ENCODE results near the gene TENT4A.

DNA sequence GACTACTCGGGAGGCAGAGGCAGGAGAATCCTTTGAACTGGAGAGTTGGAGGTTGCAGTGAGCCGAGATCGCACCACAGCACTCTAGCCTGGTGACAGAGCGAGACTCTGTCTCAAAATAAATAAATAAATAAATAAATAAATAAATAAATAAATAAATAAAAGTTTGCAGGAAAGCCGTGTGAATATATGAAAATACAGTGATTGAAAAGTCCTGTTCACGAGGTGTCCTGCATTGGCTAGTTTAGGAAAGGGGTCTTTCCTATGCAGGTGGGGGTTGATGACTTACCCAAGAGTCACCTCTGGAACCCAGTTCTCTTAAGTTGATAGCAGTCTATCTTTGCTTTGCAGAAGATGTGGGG is 7.3 kb downstream of the TENT4A start:
- TF ChIP-seq EZH2 (IDR thresholded peaks at IDR 0.05; ENCODE audit: borderline replicate concordance) = no peak
- TF ChIP-seq, protein P1, sequence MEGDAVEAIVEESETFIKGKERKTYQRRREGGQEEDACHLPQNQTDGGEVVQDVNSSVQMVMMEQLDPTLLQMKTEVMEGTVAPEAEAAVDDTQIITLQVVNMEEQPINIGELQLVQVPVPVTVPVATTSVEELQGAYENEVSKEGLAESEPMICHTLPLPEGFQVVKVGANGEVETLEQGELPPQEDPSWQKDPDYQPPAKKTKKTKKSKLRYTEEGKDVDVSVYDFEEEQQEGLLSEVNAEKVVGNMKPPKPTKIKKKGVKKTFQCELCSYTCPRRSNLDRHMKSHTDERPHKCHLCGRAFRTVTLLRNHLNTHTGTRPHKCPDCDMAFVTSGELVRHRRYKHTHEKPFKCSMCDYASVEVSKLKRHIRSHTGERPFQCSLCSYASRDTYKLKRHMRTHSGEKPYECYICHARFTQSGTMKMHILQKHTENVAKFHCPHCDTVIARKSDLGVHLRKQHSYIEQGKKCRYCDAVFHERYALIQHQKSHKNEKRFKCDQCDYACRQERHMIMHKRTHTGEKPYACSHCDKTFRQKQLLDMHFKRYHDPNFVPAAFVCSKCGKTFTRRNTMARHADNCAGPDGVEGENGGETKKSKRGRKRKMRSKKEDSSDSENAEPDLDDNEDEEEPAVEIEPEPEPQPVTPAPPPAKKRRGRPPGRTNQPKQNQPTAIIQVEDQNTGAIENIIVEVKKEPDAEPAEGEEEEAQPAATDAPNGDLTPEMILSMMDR (IDR thresholded peaks at IDR 0.05; ENCODE audit: poor library complexity) = no peak

All from hepatocyte (in vitro differentiated cells).